ENCODE measurements around the gene MAP6. TPM values are rescaled to one million over a fixed set of nuclear protein-coding genes. Genes with fewer than 3 reads are reported as not detected.

MAP6 gene
- total RNA-seq, 4 donors from 2014 or later: 10.4 to 16.3 (median 11.7) TPM

DNA sequence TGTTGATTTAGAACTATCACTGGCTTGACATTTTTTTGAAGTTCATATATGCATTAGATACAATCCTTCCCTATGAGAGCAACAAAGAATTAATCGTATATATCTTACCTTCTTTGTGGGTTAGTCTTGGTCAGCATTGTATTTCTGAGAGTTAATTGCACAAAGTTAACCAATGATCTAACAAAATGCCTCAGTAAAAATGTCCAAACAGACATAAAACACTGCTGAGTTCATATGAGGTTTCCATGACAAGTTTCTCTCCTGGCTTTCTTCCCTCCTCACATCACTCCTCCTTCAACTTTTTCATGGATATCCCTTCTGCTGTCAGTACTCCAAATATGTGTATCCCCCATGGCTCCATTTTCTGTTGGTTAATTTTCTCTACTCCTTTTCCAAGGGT, 9.0 kb downstream of the MAP6 start:
- Histone ChIP-seq H3K4me3 (no peak overlapping the region), H3K27ac (no peak overlapping the region), H3K9me3 (no peaks in the 10 kb centered on the region), H3K27me3 (no peaks in the 10 kb centered on the region), H3K4me1 (no peaks in the 10 kb centered on the region), H3K36me3 (no peaks in the 10 kb centered on the region)
- TF ChIP-seq, protein P1, sequence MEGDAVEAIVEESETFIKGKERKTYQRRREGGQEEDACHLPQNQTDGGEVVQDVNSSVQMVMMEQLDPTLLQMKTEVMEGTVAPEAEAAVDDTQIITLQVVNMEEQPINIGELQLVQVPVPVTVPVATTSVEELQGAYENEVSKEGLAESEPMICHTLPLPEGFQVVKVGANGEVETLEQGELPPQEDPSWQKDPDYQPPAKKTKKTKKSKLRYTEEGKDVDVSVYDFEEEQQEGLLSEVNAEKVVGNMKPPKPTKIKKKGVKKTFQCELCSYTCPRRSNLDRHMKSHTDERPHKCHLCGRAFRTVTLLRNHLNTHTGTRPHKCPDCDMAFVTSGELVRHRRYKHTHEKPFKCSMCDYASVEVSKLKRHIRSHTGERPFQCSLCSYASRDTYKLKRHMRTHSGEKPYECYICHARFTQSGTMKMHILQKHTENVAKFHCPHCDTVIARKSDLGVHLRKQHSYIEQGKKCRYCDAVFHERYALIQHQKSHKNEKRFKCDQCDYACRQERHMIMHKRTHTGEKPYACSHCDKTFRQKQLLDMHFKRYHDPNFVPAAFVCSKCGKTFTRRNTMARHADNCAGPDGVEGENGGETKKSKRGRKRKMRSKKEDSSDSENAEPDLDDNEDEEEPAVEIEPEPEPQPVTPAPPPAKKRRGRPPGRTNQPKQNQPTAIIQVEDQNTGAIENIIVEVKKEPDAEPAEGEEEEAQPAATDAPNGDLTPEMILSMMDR (IDR thresholded peaks at IDR 0.05): no peak
- TF ChIP-seq EP300 (IDR thresholded peaks at IDR 0.05) (no peak), POLR2A (IDR thresholded peaks at IDR 0.05) (no peak)
- WGBS, 2 donors: 89 to 92% methylated on average over 1 of the region's 1 CpG
- no peak for DNase-seq (ENCODE audit: low spot score in 2 of 2)

DNA sequence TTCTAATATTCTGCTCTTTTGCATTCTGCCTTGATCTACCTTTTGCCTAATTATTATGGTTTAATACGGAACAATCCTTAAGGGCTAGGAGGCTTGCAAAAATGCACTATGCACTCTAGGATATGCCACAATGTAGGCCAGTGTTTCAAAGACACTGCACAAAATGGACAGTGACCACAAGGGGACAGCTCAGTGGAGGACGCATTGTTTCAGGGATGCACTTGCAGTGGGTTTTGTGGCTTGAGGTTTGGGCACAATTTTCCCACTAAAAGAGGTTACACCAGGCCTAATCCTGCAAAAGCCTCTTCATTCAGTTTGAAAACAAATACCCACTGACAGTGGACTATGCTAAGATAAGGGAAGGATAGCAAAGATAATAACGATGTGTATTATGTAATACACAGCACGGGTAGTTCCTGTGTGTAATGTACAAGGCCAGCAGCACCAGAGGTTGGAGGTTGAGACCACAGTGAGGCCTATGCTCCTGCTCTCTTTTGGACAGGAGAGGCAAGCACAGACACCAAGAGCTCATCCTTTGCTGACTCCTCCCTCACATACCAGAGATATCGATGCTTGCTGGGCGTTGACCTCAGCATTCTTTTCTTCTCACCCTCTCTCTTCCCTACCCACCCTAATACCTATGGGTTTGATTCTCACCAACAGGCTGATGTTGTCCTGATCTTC, 12.7 kb downstream of the MAP6 start:
- 70 to 74% methylated on average over 6 of the region's 6 CpGs for WGBS, 2 donors
- no peak for TF ChIP-seq POLR2A (IDR thresholded peaks at IDR 0.05)
- TF ChIP-seq, protein P1 (IDR thresholded peaks at IDR 0.05): no peak
- TF ChIP-seq EP300 (IDR thresholded peaks at IDR 0.05): no peak
- DNase-seq (ENCODE audit: low spot score in 2 of 2): no peak
- Histone ChIP-seq H3K27ac (no peak overlapping the region), H3K9me3 (no peaks in the 10 kb centered on the region), H3K36me3 (no peaks in the 10 kb centered on the region), H3K4me3 (no peak overlapping the region), H3K4me1 (no peaks in the 10 kb centered on the region), H3K27me3 (no peaks in the 10 kb centered on the region)

DNA sequence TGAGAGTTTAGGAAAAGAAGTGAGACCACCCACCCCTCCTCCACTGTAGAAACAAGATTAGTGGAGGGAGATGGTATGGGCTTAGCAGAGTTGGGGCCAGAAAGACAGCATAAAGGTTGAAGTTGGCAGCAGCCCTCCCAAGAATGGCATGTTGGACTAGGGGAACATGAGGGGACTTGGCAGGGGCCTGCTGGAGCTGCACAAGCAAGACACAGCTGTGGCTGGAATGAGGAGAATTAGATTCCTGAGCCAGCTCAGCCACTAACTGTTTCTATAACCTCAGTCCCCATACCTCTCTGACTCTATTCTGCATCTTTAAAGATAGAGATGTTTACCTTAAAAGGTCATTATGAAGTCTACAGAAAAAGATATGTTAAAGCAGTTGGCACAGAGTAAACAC, 13.2 kb downstream of the MAP6 start:
- no peaks in the 10 kb centered on the region for H3K9me3 ChIP-seq
- no peak overlapping the region for H3K27ac ChIP-seq
- H3K36me3 ChIP-seq: no peaks in the 10 kb centered on the region
- H3K4me1 ChIP-seq: no peaks in the 10 kb centered on the region
- no peak overlapping the region for H3K4me3 ChIP-seq
- no peak for DNase-seq (ENCODE audit: low spot score in 2 of 2)
- no peaks in the 10 kb centered on the region for H3K27me3 ChIP-seq
- TF ChIP-seq, protein P1 (IDR thresholded peaks at IDR 0.05): no peak
- TF ChIP-seq EP300 (IDR thresholded peaks at IDR 0.05) (no peak), POLR2A (IDR thresholded peaks at IDR 0.05) (no peak)

DNA sequence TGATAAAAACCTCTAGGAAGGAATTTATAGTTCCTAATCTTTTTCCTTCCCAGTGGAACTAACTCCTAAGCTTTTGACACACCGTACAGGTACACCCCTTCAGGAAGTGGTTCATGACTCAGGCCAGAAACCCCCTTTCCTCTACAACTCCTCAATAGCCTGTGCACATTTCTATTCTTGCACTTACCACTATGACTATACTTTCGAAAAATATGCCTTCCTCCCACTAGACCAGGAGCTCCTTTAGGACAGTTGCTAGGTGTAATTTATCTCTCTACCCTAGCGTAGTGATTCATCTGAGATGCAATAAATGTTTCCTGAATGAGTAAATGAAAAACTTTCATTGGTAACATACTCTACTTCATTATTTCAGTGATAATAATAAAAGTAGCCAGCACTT, 14.5 kb downstream of the MAP6 start:
- Histone ChIP-seq H3K9me3 (no peaks in the 10 kb centered on the region), H3K27me3 (no peaks in the 10 kb centered on the region), H3K4me1 (no peaks in the 10 kb centered on the region), H3K4me3 (no peak overlapping the region), H3K36me3 (no peaks in the 10 kb centered on the region), H3K27ac (no peak overlapping the region)
- DNase-seq (ENCODE audit: low spot score in 2 of 2): no peak
- 79 to 82% methylated on average over 3 of the region's 3 CpGs for WGBS, 2 donors
- TF ChIP-seq EP300 (IDR thresholded peaks at IDR 0.05) (no peak), POLR2A (IDR thresholded peaks at IDR 0.05) (no peak)
- TF ChIP-seq, protein P1 (IDR thresholded peaks at IDR 0.05): no peak

DNA sequence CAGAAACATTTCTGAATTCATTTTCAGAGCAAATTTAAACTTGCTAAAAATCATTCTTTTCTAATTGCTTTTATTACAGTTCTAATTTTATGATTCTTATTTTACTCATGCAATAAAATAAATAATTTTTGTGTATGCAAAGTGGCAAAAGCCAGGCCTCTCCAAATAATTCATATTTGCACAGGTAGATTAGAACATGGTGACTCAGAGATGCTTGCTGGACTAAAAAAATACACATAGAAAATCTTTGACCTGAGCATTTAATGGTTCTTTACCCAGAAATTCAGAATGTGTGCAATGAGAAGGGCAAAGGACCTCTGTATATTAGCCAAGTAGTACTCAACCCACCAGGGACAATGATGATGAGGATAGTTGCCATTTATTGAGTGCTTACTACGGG, 15.3 kb downstream of the MAP6 start:
- no peak overlapping the region for H3K4me3 ChIP-seq
- no peaks in the 10 kb centered on the region for H3K27me3 ChIP-seq
- H3K4me1 ChIP-seq: no peaks in the 10 kb centered on the region
- H3K36me3 ChIP-seq: no peaks in the 10 kb centered on the region
- no peak overlapping the region for H3K27ac ChIP-seq
- 93 to 100% methylated on average over 1 of the region's 1 CpG for WGBS, 2 donors
- DNase-seq (ENCODE audit: low spot score in 2 of 2): no peak
- H3K9me3 ChIP-seq: no peaks in the 10 kb centered on the region
- TF ChIP-seq, protein P1 (IDR thresholded peaks at IDR 0.05): no peak
- TF ChIP-seq POLR2A (IDR thresholded peaks at IDR 0.05) (no peak), EP300 (IDR thresholded peaks at IDR 0.05) (no peak)

Data from tibial nerve (tissue), 4 donors.